OCI-M1 (cell line): ENCODE data around the gene CCM2L.

Experiments used
- DNase-seq: peaks from one replicate; lab custom pipeline; 2025; lab: John Stamatoyannopoulos, UW

Gene CCM2L

DNA sequence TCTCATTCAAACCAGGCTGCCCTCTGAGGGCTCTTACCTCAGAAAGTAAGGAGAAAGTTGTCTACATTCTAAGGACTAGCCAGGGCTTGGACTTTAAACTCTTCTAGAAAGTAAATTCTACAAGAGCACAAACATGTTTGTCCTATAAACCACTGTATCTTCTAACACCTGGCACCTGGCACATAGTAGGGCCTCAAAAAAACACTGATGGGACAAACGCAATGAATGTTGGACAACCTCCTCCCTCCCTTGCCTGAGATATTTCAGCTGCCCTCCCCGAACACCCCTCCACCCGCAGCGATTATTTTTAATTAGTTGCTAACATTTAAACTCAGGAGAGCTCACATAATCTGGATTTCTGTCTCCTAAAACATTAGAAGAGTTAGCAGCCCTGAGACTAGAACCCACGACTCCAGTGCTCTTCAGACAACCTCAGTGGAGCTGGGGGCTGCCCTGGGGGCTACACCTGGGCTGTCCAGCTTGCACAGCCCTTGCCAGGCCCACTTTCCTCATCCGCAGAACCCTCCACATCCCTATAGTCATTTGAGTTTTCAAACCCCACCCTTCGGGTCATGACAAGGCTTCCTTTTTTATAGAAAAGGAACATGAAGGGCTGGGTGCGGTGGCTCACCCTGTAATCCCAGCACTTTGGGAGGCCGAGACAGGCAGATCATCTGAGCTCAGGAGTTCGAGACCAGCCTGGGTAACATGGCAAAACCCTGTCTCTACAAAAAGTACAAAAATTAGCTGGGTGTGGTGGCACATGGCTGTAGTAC, 46.7 kb downstream of the CCM2L start:
- no peak for DNase-seq

DNA sequence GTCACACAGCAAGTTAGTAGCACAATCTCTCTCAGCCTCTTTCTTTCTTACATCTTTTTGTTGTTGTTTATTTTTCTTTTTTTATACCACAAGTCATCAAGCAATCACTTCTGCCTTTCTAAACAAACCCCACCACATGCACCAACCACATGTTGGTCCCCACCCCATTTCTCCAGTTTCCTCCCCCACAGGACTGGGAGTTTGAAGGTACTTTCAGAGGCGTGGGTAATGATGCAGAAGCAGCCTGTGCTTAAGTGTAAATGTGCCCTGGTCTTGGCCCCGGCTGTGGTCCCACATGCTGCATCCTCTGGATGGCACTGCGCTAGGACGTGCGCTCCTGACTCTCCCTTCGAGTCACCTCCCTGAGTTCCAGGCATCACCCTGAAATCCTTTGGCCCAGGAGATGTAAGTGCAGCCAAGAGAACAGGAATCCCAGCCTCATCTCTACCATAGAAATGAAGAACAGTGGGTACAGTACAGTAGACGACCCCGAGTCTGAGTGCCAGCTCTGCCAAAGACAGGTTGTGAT, 47.5 kb downstream of the CCM2L start:
- no peak for DNase-seq

DNA sequence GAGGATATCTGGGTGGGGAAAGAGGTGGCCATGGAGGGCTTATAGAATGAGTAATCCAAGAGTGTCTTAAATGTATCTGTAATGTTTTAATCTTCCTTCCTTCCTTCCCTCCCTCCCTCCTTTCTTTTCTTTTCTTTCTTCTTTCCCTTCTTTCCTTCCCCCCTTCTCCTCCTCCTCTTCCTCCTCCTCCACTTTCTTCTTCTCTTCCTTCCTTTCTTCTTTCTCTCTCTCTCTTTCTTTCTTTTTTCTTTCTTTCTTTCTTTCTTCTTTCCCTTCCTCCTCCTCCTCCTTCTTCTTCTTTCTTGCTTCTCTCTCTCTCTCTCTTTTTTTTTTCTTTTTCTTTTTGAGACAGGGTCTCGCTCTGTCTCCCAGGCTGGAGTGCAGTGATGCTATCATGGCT, 49.0 kb downstream of the CCM2L start:
- DNase-seq: no peak

DNA sequence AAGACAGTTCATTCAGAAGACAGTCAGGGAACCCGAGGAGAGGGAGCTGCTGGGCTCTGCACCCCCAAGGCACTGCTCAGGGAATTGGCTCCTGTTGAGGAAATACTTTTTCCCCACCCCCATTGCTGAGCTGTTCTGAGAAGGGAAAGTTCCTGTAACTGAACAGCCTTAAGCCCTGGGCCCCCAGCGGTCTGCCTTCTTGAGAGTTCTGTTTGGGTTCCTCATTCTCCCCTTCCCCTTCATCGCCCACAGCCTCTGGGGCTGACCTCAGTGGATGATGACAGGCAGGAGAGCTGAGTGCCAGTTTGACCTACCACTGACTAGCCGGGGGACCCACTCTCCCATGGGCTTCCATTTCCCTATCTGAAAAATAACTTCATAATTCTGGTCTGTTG, 52.5 kb downstream of the CCM2L start:
- DNase-seq: peak; percentile 80

DNA sequence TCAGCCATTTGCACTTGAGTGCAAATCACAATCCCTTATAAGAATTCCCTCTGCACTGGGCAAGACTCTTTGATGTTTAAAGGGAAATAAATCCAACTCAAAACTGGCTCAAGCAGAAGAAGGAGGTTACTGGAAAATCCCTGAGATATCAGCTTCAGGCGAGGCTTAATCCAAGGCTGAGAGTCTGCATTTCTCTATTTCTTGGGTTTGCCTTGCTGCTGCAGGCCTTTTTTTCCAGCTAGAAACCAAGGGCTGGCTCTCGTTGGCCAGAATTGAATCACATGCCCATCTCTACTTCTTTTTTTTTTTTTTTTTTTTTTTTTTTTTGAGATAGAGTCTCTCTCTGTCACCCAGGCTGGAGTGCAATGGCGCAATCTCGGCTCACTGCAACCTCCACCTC, 53.5 kb downstream of the CCM2L start:
- DNase-seq: peak; percentile 44

DNA sequence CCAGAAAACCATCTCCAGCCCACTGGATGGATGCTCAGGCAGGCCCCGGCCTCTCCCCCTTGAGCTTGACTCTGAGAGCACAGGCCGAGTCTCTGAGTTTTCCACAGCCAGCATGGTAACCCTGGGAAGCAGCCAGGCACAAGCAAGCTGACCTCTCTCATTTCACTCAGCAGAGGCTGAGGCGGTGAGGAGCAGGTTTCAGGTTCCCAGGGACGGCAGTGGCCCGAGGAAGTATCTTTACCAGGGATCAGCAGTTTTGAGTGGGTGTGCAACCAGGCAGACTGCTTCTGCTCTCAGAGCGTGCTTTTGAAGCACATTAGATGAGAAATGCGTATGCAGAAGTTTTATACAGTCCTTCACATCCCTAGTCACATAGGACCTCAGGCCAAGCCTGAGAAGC, 54.4 kb downstream of the CCM2L start:
- no peak for DNase-seq

DNA sequence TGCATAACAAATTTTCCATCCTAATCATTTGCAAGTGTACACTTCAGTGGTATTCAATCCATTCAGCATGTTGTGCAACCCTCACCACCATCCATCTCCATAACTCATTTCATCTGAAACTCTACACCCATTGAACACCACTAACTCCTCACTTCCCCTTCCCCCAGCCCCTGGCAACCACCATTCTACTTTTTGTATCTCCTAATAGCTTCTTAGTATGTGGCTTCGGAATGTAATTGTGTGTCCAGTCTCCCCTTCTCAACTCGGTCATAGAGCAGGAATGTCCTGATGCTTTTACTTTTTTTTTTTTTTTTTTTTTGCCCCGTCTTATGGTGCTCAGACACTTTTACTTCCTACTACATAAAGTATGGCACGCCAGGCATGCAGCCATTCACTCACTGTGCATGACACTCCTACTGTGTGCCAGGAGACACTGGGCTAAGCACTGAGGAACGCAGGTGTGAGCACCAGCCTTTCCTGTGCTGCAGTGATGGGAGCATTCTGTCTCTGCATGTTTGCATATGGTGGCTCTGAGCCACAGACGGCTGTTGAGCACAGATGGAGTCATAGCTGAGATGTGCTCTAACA, 57.1 kb downstream of the CCM2L start:
- DNase-seq: peak; percentile 31

DNA sequence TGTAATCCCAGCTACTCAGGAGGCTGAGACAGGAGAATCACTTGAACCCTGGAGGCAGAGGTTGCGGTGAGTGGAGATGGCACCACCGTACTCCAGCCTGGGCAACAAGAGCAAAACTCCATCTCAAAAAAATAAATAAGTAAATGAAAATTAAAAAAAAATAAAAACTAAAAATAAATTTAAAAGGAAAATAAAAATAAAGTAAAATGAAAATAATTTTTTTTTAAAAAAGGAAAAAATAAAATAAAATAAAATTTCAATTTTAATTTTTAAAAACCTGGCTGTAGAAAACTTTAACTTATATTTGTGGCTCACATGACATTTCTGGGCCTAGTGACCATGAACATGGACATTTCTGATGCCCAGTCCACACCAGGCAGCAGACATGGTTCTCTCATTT, 57.9 kb downstream of the CCM2L start:
- DNase-seq: no peak

DNA sequence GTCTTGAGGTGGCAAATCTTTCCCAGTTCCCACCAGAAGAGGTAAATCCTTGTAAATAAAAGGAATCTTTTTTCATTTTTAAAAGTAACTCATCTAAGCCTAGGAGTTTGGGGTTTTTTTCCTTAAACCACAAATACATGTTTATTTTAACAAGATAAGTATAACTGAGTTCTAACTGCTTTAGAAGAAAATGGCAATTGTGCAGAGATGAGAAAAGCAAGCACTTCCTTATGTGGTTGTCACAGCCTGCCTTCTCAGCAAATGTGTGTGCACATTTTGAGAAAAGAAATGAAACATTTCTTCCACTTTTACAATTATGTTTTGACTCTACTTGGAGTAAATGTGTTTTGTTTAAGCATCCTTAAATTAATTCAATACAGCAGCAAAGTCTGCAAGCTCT, 59.5 kb downstream of the CCM2L start:
- no peak for DNase-seq

DNA sequence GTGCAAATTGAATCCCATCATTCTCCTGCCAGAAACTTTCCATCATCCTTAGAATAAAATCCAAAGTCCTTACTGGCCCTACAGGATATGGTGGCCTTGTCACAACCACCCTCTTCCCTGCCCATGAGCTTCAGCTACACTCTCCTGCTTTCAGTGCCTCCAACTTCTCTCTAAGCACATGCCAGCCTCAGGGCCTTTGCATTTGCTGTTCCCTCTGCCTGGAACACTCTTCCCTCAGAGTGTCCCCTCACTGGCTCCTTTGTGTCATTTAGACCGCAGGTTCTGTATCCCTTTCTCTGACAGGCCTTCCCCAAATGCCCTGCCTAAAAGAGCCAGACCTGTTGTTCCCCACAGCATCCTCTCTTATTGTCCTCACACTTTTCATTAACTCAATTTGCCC, 60.0 kb downstream of the CCM2L start:
- DNase-seq: no peak

DNA sequence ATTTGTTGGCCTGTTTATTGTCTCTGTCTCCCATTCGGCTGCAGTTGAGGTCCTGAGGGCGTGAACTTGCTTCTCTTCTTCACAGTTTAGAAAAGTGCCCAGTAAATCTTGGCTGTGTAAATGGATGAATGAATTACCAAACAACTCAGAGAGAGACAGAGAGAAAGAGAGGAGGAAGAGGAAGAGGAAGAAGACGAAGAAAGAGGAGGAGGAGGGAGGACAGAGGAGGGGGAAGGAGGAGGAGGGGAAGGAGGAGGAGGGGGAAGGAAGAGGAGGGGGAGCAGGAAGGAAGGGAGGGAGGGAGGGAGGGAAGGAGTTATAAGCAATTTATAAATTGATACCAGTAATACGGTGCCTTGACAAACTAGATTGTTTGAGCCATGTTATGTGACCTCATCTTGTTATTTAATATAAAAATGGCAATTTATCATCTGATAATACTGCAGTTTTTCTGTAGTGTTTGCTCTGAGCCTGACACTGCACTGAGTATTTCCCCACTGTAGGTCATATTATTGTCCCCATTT, 60.5 kb downstream of the CCM2L start:
- DNase-seq: no peak

DNA sequence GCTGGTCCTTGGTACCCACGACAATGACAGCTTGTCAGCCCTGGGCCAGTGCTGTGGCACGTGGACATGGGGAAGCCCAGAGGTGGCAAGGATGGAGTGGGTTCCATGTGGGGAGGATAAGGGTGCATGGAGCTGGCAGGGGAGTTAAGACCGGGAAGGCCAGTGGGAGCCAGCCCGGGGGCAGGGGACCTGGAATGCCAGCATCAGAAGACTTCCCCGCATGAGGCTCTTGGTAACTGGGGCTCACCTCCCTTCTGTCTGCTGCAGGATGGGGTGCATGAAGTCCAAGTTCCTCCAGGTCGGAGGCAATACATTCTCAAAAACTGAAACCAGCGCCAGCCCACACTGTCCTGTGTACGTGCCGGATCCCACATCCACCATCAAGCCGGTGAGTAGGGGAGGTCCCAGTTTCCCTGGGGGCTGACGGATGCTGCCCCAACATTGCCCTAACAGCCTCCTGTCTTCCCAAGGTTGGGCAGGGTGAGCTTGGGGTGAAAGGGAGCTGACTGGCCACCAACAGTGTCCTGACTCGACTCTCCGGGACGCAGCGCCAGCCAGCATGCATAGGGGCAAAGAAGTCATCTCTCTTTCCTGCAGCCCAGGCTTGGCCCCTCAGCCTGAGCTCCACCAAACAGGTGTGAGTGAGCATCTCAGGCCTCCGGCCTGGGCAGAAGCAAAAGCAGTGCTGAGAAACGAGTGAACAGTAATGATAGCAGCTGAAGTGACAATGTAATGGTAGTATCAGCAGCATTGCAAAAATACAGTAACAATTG, 61.3 kb downstream of the CCM2L start:
- DNase-seq: no peak

DNA sequence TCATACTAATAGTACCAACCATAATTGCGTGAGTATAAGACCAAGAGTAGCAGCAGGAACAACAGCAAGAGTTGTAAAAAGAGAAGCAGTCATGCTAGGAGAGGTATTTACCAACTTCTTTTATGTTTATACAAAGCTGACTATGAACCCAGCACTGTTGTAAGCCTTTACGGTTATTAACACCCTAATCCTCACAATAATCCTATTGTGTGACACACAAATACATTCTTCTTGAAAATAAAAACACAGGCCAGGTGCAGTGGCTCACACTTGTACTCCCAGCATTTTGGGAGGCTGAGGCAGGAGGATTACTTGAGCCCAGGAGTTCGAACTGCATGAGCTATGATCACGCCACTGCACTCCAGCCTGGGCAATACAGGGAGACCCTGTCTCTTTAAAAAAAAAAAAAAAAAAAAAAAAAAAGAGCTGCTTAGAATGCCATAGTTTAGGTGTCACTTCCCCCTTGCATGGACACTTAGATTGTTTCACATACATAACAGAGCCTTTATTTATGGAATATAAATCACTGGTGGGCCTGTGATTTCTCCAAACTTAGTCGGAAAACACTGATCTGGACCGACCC, 62.0 kb downstream of the CCM2L start:
- no peak for DNase-seq

DNA sequence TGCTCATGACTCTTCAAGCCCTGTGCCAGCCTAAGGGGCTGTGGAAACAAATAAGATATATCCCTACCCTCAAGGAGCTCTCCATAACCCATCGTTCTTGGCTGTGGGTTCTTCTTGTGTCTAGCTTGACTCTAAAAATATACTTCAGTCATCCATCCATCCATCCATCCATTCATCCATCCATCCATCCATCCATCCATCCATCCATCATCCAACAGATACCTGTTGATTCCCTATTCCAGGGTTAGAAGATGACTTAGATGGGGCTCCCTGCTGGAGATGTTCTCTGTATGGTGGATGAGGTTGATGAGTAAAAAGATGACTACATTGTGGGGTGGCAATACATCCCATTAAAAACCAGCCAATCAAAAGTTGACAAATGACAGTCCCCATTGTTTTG, 65.3 kb downstream of the CCM2L start:
- DNase-seq: no peak

DNA sequence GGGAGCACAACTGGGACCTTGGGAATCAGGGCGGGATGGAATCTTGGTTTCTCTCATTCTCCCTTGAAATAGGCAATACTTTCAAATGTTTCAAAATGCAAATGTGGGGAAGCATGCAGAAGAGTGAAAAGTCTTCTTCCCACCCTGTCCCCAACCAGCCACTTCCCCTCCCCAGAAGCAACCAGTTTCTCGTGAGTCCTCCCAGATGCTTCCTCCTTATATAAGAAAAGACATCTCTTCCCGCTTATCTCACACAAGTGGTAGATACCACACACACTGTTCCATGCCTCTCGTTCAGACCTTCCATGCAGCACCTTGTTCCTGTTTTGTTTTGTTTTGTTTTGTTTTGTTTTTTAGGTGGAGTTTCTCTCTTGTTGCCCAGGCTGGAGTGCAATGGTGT, 67.0 kb downstream of the CCM2L start:
- peak; percentile 46 for DNase-seq

DNA sequence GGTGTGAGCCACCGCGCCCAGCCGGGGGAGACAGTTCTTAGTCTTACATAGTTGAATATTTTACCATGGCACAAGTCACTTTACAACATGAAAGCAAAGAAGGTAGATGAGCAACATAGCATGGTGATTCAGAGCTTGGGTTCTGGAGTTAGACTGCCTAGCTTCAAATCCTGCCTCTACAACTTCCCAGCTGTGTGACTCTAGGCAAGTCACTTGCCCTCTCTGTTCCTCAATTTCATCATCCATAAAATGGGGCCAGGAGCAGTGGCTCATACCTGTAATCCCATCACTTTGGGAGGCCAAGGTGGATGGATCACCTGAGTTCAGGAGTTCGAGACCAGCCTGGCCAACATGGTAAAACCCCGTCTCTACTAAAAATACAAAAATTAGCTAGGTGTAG, 68.1 kb downstream of the CCM2L start:
- no peak for DNase-seq

DNA sequence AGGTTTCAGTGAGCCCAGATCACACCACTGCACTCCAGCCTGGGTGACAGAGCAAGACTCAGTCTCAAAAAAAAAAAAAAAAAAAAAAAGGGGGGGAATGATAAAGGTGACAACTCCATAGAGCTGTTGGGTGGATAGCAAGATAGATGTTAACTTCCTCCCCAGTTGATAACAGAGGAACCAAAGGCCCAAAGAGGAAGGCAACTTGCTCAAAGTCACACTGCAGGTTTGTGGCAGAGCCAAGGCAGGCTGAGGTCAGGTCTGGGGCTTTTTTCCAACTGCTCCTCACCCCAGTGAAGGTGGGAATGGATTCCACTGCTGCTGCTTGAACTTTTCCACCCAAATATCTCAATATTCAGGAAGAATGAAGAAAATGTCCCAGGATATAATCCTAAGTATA, 68.6 kb downstream of the CCM2L start:
- DNase-seq: peak; percentile 21

DNA sequence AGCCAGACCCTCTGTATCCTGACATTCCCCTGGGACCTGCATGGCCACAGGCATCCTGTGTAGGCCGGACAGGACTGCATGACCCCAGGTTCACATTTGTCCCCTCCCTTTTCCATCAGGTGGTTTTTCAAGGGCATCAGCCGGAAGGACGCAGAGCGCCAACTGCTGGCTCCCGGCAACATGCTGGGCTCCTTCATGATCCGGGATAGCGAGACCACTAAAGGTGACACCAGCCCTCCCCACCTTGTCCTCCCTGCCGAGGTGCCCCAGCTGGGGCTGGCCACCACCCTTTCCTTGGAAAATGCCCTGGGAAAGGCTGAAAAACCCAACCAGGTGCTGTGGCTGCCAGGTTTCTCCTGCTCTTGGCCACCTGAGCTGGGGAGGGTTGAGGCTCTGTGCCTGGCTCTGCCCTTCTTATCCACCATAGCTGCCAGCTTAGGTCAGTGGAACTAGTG, 69.4 kb downstream of the CCM2L start:
- DNase-seq: no peak

DNA sequence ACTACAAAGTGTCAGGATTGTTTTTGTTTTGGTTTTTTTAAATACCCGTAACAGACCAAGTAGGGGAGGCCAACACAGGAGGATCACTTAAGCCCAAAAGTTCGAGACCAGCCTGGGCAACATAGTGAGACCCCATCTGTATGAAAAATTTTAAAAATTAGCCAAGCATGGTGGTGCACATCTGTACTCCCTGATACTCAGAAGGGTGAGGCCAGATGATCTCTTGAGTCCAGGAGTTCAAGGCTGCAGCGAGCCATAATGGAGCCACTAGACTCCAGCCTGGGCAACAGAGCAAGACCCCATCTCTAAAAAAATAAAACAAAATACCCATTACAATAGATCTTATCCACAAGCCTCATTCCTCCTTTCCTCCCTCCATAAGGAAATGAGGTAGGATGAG, 70.5 kb downstream of the CCM2L start:
- no peak for DNase-seq
